Right lung (tissue), 5 donors: ENCODE measurements around the gene VSTM2A. TPM values are rescaled to one million over a fixed set of nuclear protein-coding genes. Genes with fewer than 3 reads are reported as not detected.

Experiments
- DNase-seq, 2 donors: peaks; one replicate each; pipeline ENCODE4 v3.0.0-alpha.2; 2013
- polyA plus RNA-seq, 5 donors: library from polyadenylated mRNA; unstranded; fragments of 120-200 nt; gene quantifications; one replicate each; pipeline versions ENCODE4 v1.2.1 to v1.2.3, GENCODE V29; 2013; ENCODE audit warnings: inconsistent platforms in 1 of 5, low replicate concordance in 1 of 5; ENCODE audit not compliant: insufficient read length in 5 of 5, insufficient read depth in 1 of 5

VSTM2A gene
- polyA plus RNA-seq, 5 donors = 0.08 to 0.37 (median 0.15) TPM

- DNase-seq = no peak
Measured at GRCh38 chr7:54596747-54597146, 54.6 kb downstream of the VSTM2A start.

GRCh38 chr7:54615537-54615936 lies 73.4 kb downstream of the VSTM2A start:
- DNase-seq = no peak

Other genes with a start within 250 kb of the VSTM2A start
- gene SEC61G, start 216.8 kb downstream of the VSTM2A start, polyA plus RNA-seq = 100 to 1,000 TPM; 157 to 186 (median 166) TPM